ENCODE data around the gene CCSER1.
"Not testable (repeated sequence)": the region's sequence is repeated elsewhere in the genome, so short reads cannot be mapped to it uniquely, and the experiment has no call there.

CCSER1 gene

DNA sequence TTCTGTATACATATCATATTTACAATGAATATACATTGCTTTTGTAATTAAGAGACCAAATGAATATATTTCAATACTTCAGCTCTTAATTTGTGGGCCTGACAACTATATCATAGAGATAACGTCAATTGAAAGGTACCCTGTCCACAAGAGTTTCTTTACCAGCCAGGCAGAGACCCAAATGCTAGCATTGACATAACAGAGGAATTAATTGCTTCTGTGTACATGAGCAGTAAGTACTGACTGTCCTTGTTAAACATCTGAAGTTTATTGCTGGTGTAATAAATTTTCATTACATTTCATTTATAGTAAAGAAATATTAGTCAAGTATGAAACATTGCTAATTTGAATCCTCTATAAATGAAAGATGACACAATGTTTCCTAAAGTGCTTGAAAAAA, 910.8 kb downstream of the CCSER1 start:
- no peak for DNase-seq (ENCODE audit: low read depth in 2 of 2)

- DNase-seq (ENCODE audit: low read depth in 2 of 2) = no peak
Observed at GRCh38 chr4:91057871-91058270, 930.7 kb downstream of the CCSER1 start.

DNA sequence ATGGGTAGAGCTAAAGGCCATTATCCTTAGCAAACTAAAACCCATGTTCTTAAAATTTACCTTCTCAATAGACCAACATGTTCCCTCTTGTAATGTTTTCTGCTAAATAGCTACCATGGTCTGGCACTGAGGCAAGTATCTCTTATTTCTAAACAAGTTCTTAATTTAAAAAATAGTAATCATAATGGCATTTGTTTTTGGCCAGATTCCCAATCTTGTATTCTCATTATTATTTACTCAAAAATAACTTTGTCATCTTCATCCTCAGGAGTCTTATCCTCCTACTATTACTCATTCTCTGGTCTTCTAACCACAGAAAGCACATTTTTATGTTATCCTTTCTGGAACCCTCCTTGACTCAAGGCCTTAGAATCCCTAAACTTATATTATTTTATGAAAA, 931.2 kb downstream of the CCSER1 start:
- DNase-seq (ENCODE audit: low read depth in 2 of 2) = no peak

- no peak for DNase-seq (ENCODE audit: low read depth in 2 of 2)
Observed at GRCh38 chr4:91064157-91064853, 937.1 kb downstream of the CCSER1 start.

GRCh38 chr4:91065117-91065516, 937.9 kb downstream of the CCSER1 start:
- no peak for DNase-seq (ENCODE audit: low read depth in 2 of 2)

GRCh38 chr4:91070736-91071135, 943.5 kb downstream of the CCSER1 start:
- no peak for DNase-seq (ENCODE audit: low read depth in 2 of 2)

GRCh38 chr4:91076147-91076546, 949.0 kb downstream of the CCSER1 start:
- DNase-seq (ENCODE audit: low read depth in 2 of 2) = no peak

- no peak for DNase-seq (ENCODE audit: low read depth in 2 of 2)
Observed at GRCh38 chr4:91085961-91086360, 958.8 kb downstream of the CCSER1 start.

DNA sequence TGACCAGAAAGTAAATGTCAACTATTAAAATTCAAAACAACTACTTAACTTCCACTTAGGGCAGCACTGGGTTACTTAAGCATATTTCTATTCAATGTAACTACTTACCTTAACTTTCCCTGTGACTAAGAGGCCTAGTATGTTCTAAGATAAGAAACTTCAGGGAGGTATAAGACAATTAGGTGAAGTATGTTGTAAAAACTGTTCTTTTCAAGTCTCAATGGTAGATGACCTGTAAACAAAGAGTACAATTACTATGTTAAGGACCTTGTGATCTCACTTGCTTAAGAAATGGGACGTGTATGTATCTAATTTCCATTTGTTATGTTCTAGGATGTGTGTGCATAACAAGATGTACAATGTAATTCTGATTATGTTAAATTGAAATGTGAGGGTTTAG, 960.5 kb downstream of the CCSER1 start:
- DNase-seq (ENCODE audit: low read depth in 2 of 2) = no peak

GRCh38 chr4:91089178-91089577, 962.0 kb downstream of the CCSER1 start:
- no peak for DNase-seq (ENCODE audit: low read depth in 2 of 2)

- DNase-seq (ENCODE audit: low read depth in 2 of 2) = no peak
Observed at GRCh38 chr4:91092398-91092980, 965.3 kb downstream of the CCSER1 start.

DNA sequence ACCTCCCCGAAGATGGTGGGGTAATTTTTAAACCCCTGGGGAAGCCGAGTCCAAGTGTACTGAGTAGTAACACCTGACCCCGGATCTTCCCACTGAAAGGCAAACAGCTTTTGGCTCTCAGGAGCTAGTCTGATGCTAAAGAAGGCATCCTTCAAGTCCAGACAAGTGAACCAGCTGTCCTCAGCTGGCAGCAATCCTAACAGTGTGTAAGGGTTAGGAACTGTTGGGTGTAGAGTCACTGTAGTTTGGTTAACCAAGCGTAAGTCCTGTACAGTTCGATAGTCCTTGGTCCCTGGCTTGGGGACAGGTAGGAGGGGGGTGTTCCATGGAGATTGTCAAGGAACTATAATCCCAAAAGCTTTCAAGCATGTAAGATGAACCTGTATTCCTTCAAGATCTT, 967.0 kb downstream of the CCSER1 start:
- DNase-seq (ENCODE audit: low read depth in 2 of 2) = not testable (repeated sequence)

DNA sequence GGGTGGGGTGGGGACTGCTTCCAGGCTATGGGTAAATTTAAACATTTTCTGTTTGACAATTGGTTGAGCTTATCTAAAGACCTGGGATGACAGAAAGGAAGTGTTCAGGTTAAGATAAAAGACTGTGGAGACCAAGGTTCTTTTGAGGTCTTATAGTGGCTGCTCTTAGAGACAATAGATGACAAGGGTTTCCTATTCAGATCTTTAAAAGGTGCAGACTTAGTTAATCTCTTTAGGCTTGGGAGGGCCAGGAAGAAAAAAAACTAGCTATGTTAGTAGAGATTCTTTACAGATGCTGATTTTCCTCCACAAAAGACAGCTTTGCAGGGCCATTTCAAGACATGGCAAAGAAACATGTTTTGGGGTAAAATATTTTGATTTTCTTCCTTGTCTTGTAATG, 972.5 kb downstream of the CCSER1 start:
- DNase-seq (ENCODE audit: low read depth in 2 of 2) = no peak

GRCh38 chr4:91108751-91109150, 981.6 kb downstream of the CCSER1 start:
- no peak for DNase-seq (ENCODE audit: low read depth in 2 of 2)

GRCh38 chr4:91111556-91111955, 984.4 kb downstream of the CCSER1 start:
- DNase-seq (ENCODE audit: low read depth in 2 of 2) = no peak

- no peak for DNase-seq (ENCODE audit: low read depth in 2 of 2)
Observed at GRCh38 chr4:91113130-91113706, 986.0 kb downstream of the CCSER1 start.

DNA sequence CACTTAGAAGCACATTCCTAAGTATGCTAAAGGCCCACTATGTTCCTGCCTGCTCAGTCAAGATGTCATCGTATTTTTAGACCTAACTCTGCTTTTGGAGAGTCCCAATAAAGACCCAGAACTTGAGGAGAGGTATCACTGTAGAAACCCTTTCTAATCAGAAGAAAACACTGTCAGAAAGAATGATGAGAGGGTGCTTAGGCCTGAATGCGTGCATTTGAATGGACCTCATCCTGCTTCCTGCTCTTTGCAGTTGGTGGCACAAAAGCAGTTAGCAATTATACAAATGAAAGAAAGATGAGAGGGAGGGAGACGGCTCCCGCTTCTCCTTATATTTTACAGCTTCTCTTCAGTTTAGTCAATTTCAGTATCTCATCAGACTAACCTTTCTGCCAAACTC, 987.2 kb downstream of the CCSER1 start:
- DNase-seq (ENCODE audit: low read depth in 2 of 2) = no peak

DNA sequence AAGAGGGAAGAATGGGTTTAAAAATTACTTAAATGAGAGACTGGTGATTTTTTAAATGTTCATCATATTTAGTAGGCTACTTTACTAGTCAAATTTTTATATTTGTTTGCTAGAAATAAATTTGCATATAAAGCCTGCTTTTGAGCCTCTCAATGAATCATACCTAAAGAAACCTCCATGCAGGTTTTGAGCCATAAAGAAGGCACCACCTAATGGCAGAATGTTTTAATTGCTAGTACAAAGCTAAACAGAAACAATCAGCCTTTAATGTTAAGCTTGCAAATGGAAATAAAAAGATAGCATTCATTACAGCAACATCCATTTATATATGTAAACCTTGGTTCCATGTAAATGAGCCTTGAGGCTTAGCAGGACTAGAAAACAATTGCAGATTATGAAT, 989.7 kb downstream of the CCSER1 start:
- DNase-seq (ENCODE audit: low read depth in 2 of 2) = no peak

GRCh38 chr4:91118597-91118996, 991.4 kb downstream of the CCSER1 start:
- no peak for DNase-seq (ENCODE audit: low read depth in 2 of 2)

GRCh38 chr4:91123742-91124141, 996.5 kb downstream of the CCSER1 start:
- no peak for DNase-seq (ENCODE audit: low read depth in 2 of 2)

DNA sequence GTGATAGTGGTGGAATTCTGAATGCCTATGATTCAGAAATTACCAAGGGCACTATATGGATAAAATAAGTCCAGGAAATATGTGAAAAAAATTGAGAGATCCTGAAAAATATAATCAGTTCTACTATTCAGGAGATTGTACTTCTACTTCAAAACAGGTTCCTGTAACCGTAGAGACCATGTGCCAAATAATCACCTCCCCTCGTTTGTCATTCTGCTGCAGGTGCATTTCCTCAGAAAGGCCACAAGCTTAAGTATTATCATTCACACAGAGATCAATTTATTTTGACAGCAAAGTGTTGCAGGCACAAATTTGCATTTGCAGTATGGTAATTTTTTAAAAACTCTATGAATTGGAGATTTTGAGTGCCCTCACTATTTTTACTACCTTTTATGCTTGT, 1000.0 kb downstream of the CCSER1 start:
- DNase-seq (ENCODE audit: low read depth in 2 of 2) = no peak

- no peak for DNase-seq (ENCODE audit: low read depth in 2 of 2)
Observed at GRCh38 chr4:91127831-91128230, 1000.6 kb downstream of the CCSER1 start.

GRCh38 chr4:91128519-91128918, 1001.3 kb downstream of the CCSER1 start:
- DNase-seq (ENCODE audit: low read depth in 2 of 2) = no peak

DNA sequence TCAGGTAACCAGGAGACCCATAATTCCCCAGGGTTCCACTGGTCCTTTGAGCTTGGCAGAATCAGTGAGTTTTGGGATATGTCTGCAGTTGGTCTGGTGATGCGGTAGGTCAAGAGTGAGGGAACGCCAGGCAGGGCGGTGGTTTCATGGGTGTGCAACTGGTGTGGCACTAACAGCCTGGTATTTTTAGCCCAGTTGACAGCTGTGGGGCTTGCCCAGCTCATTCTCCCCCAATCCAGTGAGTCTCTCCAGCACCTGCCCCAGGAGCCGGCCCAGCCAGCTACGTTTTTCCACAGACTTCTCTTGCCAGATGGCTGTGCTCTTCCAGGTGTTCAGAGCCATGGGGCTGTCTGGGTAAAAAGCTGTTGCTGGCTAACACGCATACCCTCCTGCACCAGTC, 1019.9 kb downstream of the CCSER1 start:
- DNase-seq (ENCODE audit: low read depth in 2 of 2) = no peak

All from stimulated activated CD8-positive, alpha-beta memory T cell treated with anti-CD3 and anti-CD28 coated beads, Interleukin-7, amount 100 ng/mL, for 4 hours (primary cell).